Fibroblast of lung (primary cell): ENCODE results near the gene CTSD.

ENCODE experiments used
- CTCF ChIP-seq, 2 donors: IDR thresholded peaks in 1 of 2; conservative IDR thresholded peaks in 1 of 2; 1 replicate in 1 of 2; 2 replicates in 1 of 2; pipeline ENCODE4 v1.5.1; 2011 to 2012; ENCODE audit warnings: low read length in 2 of 2, control low read depth in 1 of 2, inconsistent platforms in 1 of 2, low read depth in 1 of 2, mild to moderate bottlenecking in 1 of 2
- EZH2 ChIP-seq: IDR thresholded peaks from 2 replicates; pipeline ENCODE4 v1.5.1; 2012; ENCODE audit warnings: low read length, control low read depth, mild to moderate bottlenecking; ENCODE audit errors: missing control alignments

GRCh38 chr11:1717745-1718144 is 46.0 kb downstream of the CTSD start:
- TF ChIP-seq CTCF (conservative IDR thresholded peaks at IDR 0.05 in 1 of 2, IDR thresholded peaks at IDR 0.05 in 1 of 2; ENCODE audit: low read depth in 1 of 2, low read length in 2 of 2) = no peak
- no peak for TF ChIP-seq EZH2
